Stimulated activated naive CD8-positive, alpha-beta T cell treated with anti-CD3 and anti-CD28 coated beads, Interleukin-15, Interleukin-2, amounts not matched to agents 100 ng/mL and 50 ng/mL, for 24 hours (primary cell): ENCODE data around the gene MAML2.

ENCODE experiments used
- H3K27ac Mint-ChIP-seq: one replicate; pipeline ENCODE4 v1.8.0; 2021; ENCODE audit warnings: mild to moderate bottlenecking, mixed read lengths
- H3K27me3 Mint-ChIP-seq: one replicate; pipeline ENCODE4 v1.8.0; 2021; ENCODE audit warnings: mixed read lengths
- H3K36me3 Mint-ChIP-seq: one replicate; pipeline ENCODE4 v1.8.0; 2021; ENCODE audit warnings: low read depth, mixed read lengths
- H3K4me1 Mint-ChIP-seq: one replicate; pipeline ENCODE4 v1.8.0; 2021; ENCODE audit warnings: low read depth, mixed read lengths
- H3K4me3 Mint-ChIP-seq: one replicate; pipeline ENCODE4 v1.8.0; 2021; ENCODE audit warnings: mild to moderate bottlenecking, mixed read lengths
- H3K9me3 Mint-ChIP-seq: one replicate; pipeline ENCODE4 v1.8.0; 2021; ENCODE audit warnings: mixed read lengths

MAML2 gene

DNA sequence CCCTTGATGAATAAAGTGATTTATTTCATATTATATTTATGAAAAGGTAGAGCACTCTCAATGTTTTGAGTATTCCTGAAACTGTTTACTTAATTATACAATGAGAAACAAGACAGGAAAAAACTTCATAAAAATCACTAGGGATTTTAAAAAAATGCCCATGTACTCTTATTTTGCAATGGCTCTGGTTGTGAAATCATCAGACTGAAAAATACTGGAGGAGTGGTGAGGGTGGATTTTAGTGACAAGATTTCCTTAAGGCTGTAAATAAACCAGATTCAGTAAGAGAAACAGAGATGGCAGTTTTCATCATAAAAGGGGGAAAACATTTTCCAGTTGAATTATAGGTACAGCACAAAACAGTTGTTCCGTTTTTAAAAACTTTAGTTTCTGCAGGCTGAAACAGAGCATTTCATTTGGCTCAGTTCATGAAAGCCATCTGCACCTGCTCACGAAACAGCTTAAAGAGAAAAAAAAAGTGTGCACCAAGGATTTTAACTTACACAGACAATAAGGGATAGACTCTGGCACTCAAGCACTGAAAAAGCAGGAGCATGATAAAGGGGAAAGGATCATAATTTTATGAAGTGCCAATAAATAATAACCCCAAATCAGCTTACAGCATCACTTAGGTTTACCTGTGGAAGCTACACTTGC lies 100.7 kb downstream of the MAML2 start:
- H3K4me1 Mint-ChIP-seq = peaks cover 62% of the 10 kb centered on the region
- no peaks in the 10 kb centered on the region for H3K9me3 Mint-ChIP-seq
- H3K27me3 Mint-ChIP-seq = no peaks in the 10 kb centered on the region
- no peaks in the 10 kb centered on the region for H3K36me3 Mint-ChIP-seq
- H3K27ac Mint-ChIP-seq = peak overlapping the region; percentile 97
- peak overlapping the region; percentile 27 for H3K4me3 Mint-ChIP-seq

DNA sequence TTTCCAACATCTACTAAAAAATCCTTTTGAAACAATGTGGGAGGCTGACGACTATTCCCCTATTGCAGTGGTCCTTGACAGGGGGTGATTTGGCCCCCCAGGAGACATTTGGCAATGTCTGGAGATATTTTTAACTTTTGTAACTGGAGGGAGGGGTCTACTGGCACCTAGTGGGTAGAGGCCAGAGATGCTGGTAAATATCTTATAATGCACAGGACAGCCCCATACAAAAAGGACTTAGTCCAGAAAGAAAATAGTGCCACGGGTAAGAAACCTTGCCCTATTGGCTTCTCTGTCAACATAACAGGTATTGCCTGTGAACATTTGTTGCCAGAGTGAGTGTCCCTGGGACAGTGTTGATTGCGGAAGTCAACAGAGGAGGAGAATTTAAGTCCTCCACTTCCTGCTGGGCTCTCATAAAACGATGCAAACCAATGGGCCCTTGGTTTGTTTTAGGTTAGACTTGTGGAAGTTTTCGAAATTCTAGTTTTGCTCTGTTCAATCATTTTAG lies 101.6 kb downstream of the MAML2 start:
- Mint-ChIP-seq H3K4me1 (peaks cover 53% of the 10 kb centered on the region), H3K27ac (peak overlapping the region; percentile 76), H3K27me3 (no peaks in the 10 kb centered on the region), H3K36me3 (no peaks in the 10 kb centered on the region), H3K4me3 (no peak overlapping the region), H3K9me3 (no peaks in the 10 kb centered on the region)

DNA sequence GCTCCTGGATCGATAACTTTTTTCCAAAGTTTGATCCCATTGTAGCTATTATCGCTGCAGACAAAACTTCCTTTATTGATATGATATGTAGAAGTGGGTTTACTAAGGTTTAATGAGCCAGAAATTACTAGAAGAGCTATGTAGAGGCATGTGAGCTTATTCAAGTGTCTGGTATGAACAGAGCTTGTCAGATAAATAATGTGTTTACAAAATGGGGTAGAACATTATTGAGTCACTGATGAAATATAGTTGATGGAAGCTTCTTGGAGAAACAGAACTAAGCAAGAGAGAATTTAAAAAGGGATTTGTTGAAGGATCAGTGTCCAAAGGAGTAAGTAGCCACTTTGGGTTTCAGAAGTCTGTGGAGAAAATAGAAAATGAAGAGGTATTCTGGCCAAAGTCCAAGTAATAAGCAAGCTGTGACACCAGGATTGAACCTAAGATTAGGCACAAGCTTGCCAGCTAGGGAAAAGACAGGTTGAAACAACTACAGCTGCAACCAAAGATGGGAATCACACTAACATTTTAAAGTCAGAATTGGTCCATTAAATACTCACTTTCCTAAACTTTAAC lies 104.3 kb downstream of the MAML2 start:
- H3K4me1 Mint-ChIP-seq = peaks cover 36% of the 10 kb centered on the region
- H3K9me3 Mint-ChIP-seq = no peaks in the 10 kb centered on the region
- peaks cover 7% of the 10 kb centered on the region for H3K36me3 Mint-ChIP-seq
- no peak overlapping the region for H3K4me3 Mint-ChIP-seq
- no peak overlapping the region for H3K27ac Mint-ChIP-seq
- no peaks in the 10 kb centered on the region for H3K27me3 Mint-ChIP-seq

DNA sequence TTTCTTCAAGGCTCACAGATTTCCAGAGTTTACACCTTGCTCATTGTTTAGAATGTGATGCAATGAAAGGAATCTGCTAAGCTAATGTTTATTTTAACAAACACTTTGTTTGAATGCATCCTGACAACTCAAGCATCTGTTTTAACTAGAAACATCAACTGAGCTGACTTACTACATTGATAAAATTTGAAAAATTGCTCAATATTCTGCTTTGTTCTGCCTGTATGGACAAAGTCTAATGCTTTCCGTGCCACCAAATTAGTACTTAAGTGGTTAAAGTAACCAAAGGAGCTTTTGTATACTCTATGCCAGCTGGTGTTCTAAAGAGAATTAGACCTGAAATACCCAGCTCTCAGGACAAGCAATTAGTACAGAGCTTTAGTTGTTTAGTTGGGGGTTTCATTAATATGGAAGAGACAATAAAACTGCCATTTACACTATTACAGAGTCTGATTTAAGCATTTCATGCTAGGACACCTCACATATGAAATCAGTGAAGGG lies 105.2 kb downstream of the MAML2 start:
- H3K9me3 Mint-ChIP-seq = no peaks in the 10 kb centered on the region
- H3K27ac Mint-ChIP-seq = no peak overlapping the region

DNA sequence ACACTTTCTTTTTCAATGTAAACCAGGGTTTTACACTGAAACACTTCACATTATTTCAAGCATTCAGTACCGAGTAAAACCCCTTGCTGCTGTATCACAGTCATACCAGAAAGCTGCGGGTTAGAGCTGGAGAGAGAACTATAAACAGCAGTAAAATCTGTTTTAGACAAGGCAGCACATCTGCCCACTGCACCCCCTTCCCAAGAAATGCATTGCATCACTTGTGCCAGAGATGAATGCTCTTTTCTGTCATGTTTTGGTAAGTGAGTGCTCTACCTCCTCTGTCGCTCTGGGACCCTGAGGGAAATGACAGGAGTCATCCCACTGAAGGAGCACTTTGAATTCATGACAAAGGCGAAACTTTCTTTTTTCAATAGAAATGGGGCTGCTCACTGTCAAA lies 107.2 kb downstream of the MAML2 start:
- peak overlapping the region; percentile 55 for H3K4me3 Mint-ChIP-seq
- H3K27ac Mint-ChIP-seq = peak overlapping the region; percentile 79
- no peaks in the 10 kb centered on the region for H3K9me3 Mint-ChIP-seq
- peaks cover 21% of the 10 kb centered on the region for H3K36me3 Mint-ChIP-seq
- no peaks in the 10 kb centered on the region for H3K27me3 Mint-ChIP-seq
- peaks cover 26% of the 10 kb centered on the region for H3K4me1 Mint-ChIP-seq

More for the DNA sequence above, 105.2 kb downstream of the MAML2 start:
- H3K4me1 Mint-ChIP-seq = peaks cover 30% of the 10 kb centered on the region
- H3K36me3 Mint-ChIP-seq = peaks cover 9% of the 10 kb centered on the region
- no peaks in the 10 kb centered on the region for H3K27me3 Mint-ChIP-seq
- no peak overlapping the region for H3K4me3 Mint-ChIP-seq

DNA sequence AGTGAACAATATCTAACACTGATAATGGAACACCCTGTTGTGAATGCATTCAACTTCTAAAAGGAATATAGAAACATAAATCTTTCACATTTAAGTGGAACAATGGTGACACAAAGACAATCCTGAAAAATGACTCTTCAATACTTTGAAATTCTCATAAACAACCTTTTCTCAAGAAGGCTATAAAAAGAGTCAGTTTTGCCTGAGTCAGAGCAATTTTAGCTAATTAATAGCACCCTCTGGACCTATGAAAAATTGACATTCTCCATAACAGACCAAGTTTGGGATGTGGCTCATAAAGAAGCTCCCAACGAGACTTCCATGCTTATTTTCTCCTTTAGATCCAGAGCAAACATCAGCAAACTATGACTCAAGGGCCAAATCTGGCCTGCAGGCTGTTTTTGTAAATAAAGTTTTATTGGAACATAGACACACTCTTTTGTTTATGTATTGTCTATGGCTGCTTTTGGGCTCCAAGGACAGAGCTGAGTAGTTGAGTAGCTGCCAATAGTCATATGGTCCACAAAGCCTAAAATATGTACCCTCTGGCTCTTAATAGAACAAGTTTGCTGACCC lies 108.0 kb downstream of the MAML2 start:
- Mint-ChIP-seq H3K27me3 (no peaks in the 10 kb centered on the region), H3K36me3 (peaks cover 21% of the 10 kb centered on the region), H3K4me1 (peaks cover 30% of the 10 kb centered on the region), H3K27ac (peak overlapping the region; percentile 79), H3K9me3 (no peaks in the 10 kb centered on the region), H3K4me3 (peak overlapping the region; percentile 55)

DNA sequence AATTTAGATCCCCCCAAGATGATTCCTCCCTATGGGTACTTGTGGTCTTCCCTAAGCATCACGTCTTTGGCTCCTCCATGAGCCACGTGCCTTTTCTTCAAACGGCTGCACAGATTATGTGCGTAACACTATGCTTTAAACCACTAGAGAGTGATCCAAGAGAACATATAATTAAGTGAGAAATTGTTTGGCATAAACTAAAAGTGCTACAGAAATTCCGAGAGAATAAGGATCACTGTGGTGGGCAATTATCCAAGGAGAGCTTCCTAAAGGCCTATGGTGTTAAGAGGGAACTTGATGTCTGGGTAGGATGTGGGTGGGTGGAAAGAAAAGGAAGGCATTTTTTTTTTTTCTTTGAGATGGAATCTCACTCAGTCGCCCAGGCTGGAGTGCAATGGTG lies 110.9 kb downstream of the MAML2 start:
- no peak overlapping the region for H3K27ac Mint-ChIP-seq
- no peaks in the 10 kb centered on the region for H3K27me3 Mint-ChIP-seq
- H3K4me1 Mint-ChIP-seq = peaks cover 57% of the 10 kb centered on the region
- H3K4me3 Mint-ChIP-seq = no peak overlapping the region
- no peaks in the 10 kb centered on the region for H3K9me3 Mint-ChIP-seq
- H3K36me3 Mint-ChIP-seq = peaks cover 21% of the 10 kb centered on the region

DNA sequence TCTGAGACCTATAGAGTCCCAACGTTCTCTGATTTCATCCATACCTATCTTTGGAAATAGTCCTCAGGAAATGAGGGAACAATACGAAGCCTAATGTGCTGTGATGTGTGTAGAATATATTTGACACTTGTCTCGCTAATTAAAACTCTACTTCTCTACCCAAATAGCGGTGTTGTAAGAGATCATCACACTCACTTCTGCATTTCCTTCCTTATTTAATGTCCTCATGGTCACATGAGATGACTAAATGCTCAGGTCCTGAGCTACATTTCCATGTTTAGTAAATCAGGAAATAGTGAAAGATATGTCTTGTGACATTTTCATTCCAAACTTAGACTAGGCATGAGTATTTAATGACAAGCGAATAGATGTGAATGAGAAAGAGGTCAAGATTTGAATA lies 112.3 kb downstream of the MAML2 start:
- Mint-ChIP-seq H3K4me1 (peaks cover 67% of the 10 kb centered on the region), H3K27me3 (no peaks in the 10 kb centered on the region), H3K27ac (peak overlapping the region; percentile 75), H3K4me3 (no peak overlapping the region), H3K9me3 (no peaks in the 10 kb centered on the region), H3K36me3 (peaks cover 21% of the 10 kb centered on the region)

DNA sequence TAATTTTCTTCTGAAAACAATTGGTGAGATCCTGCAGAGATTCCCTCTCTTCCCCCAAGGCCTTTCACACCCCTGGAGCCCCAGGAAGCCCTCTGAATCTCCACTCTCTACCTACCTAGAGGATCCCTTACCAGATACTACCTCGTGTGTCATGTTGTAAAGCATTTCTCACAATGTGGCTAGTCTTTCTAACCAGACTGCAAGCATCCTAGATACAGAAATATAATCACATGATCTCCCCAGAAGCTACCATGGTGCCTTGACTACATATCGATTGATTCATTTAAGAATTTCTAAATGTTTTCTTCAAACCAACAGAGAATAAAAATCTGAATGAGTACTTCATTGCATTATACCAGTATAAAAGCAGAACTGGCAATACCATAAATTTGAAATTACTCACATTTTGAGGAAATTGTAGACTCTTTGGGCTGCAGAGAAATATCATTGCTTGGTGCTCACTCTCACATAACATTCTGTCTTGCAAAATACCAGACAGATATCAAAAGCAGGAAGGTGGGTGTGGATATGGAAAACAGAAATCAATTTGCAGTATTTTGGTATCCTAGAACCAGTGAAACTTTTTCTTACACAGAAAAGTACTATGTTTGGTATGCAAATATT lies 113.5 kb downstream of the MAML2 start:
- H3K4me1 Mint-ChIP-seq = peaks cover 79% of the 10 kb centered on the region
- no peaks in the 10 kb centered on the region for H3K9me3 Mint-ChIP-seq
- H3K4me3 Mint-ChIP-seq = no peak overlapping the region
- H3K27me3 Mint-ChIP-seq = no peaks in the 10 kb centered on the region
- peak overlapping the region; percentile 22 for H3K27ac Mint-ChIP-seq
- H3K36me3 Mint-ChIP-seq = peaks cover 24% of the 10 kb centered on the region

DNA sequence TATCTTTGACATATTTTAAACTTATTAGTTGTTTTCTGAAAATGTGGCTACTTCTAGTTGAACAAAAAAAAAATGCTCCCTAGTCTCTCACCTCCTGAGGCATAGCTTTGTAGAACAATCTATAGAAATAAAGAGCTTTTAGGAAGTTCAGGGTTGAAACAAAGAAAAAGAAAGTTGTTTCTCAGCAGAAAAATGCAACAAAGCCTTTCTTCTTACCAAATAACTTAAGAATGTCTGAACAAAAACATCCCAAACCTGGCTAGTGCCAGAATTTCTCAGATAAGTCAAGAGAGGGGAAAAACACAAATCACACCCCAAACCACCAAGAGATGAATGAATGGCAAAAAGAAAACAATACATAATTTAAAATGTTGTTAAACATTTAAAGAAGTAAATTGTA lies 114.1 kb downstream of the MAML2 start:
- Mint-ChIP-seq H3K27me3 (no peaks in the 10 kb centered on the region), H3K4me1 (peaks cover 82% of the 10 kb centered on the region), H3K9me3 (no peaks in the 10 kb centered on the region), H3K36me3 (peaks cover 26% of the 10 kb centered on the region), H3K27ac (peak overlapping the region; percentile 62), H3K4me3 (no peak overlapping the region)

DNA sequence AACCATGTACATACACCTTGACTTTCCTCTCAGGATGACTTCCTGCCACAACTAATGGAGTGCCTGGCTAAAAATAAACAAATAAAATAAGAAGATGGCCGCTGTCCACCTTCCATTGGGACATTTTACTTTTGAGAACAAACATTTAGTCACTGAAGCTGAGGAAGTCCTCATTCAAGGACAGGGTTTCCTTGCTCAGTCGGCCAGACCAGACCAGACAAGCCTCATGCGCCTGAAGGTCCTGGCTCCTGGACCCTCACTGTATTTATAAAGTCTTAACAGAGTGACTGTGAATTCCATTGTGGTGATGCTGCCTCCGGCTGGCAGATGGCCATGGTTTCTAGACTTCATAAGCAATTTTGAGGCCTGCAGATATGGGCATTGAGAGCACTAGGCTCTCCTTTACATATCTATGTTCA lies 114.5 kb downstream of the MAML2 start:
- Mint-ChIP-seq H3K4me3 (no peak overlapping the region), H3K9me3 (no peaks in the 10 kb centered on the region), H3K27me3 (no peaks in the 10 kb centered on the region), H3K36me3 (peaks cover 25% of the 10 kb centered on the region), H3K4me1 (peaks cover 81% of the 10 kb centered on the region), H3K27ac (peak overlapping the region; percentile 62)

DNA sequence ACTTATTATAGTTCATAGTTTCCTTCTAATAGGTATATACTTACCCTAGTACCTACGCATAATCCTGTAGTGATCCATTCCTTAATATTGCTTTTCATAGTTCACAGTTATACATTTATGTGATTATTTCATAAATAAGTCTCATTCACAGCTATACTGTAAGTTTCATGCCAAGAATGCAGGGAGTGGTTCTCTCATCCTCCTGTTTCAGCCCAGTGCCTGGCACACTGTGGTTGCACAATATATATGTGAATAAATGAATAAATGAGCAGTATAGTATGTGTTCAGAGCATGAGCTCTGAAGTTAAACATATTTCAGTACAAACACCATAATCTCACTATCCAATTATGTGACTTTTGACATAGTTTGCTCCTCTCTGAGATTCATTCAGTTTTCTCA lies 115.8 kb downstream of the MAML2 start:
- H3K4me1 Mint-ChIP-seq = peaks cover 88% of the 10 kb centered on the region
- H3K36me3 Mint-ChIP-seq = peaks cover 25% of the 10 kb centered on the region
- H3K9me3 Mint-ChIP-seq = no peaks in the 10 kb centered on the region
- no peak overlapping the region for H3K4me3 Mint-ChIP-seq
- H3K27me3 Mint-ChIP-seq = no peaks in the 10 kb centered on the region
- H3K27ac Mint-ChIP-seq = no peak overlapping the region

DNA sequence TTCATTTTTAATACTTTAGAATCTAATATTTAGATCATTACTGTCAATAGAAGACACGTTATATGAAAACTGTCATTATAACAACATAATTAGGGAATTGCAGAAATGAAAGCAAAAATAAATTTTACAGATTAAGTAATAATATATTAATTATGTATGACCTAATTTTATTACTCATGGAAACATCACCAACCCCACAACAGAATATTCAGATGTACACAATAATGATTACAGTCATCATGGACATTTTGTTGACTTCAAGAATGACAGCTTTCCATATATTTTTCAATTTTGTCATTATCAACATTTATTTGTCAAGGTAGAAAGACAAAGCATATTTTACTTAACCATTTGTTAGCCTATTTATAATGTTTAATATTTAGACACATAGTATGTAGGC lies 119.9 kb downstream of the MAML2 start:
- Mint-ChIP-seq H3K27me3 (no peaks in the 10 kb centered on the region), H3K9me3 (no peaks in the 10 kb centered on the region), H3K4me1 (peaks cover 83% of the 10 kb centered on the region), H3K36me3 (peaks cover 14% of the 10 kb centered on the region), H3K27ac (no peak overlapping the region), H3K4me3 (no peak overlapping the region)

DNA sequence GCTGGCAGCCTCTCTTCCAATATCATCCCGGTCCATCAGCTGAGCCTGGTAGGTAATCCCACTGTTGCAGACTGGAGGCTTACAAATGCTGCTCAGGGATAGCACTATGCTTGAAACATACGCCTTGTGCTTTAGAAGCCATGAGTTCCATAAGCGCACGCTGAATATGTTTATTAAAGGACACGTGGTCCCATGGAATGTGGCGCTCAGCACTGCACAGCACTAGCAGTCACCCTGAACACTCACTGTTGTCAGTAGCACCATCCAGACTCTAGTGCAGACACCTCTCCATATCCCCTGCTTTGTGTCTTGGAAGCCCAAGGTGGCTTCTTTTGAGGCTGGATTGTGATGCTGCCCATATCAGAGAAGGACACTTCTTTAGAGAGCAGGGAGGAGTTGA lies 120.9 kb downstream of the MAML2 start:
- H3K27ac Mint-ChIP-seq = peak overlapping the region; percentile 69
- peaks cover 14% of the 10 kb centered on the region for H3K36me3 Mint-ChIP-seq
- H3K4me3 Mint-ChIP-seq = no peak overlapping the region
- H3K4me1 Mint-ChIP-seq = peaks cover 84% of the 10 kb centered on the region
- H3K9me3 Mint-ChIP-seq = no peaks in the 10 kb centered on the region
- no peaks in the 10 kb centered on the region for H3K27me3 Mint-ChIP-seq
